HG03378 (cell line): ENCODE data around the gene CRY2.

ENCODE experiments used
- ATAC-seq: cut with Tn5 transposase; IDR thresholded peaks from one replicate; pipeline ENCODE4 v1.9.1; 2021; ENCODE audit warnings: mild to moderate bottlenecking, moderate library complexity; ENCODE audit not compliant: unreplicated experiment

The CRY2 gene

DNA sequence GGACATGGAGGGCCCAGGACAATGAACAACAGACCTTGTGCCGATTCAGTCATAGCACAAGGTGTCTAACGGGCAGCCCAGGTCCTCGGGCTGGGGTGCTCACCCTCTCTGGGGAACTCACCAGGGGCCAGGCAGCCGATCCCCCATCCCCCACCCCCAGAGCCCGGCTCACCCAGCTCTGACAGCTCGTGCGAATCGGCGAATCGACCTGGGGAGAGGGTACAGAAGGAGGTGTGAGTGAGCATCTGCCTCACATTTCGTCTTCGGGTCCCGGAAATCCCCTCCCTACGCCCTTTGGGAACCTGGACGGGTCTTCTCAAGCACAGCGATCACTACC is 70.0 kb downstream of the CRY2 start:
- ATAC-seq: no peak

DNA sequence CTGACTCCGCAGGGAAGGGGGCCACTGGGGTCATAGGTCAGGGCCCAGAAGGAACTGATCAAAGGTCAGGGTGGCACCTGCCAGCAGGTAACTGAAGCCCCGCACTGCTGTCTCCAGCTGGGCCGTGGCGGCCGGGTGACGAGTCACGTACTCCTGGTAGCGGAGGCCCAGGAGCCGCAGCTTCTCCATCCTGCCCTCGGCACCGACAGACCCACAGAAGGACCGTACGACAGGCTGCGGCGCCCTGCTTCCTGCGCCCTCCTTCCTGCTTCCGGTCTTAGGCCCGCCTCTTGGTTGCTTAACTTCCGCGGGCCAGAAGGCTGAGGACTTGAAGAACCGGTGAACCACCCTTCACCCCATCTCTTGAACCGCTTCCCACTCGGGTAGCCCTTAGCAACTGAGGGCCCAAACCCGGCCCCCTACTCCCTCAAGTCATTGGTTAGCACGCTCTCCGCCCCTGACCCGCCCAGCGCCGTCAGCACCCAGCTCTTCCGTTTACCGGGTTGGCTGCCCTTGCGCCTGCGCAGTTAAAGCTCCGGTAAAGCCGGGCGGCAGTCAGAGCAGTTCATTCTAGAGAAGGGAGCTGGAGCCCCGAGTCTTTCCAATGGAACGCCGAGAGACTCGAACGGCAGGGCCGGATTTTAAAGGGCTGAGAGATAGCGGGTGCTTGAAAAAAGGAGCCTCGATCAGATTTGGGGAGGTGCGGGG is 70.5 kb downstream of the CRY2 start, which contains the start of gene PEX16:
Gene PEX16, minus strand, starts transcription at position 255 of the 708 bp plus-strand sequence. Its CDS starts 66 bp downstream, at position 189.
- ATAC-seq: peak; percentile 81

DNA sequence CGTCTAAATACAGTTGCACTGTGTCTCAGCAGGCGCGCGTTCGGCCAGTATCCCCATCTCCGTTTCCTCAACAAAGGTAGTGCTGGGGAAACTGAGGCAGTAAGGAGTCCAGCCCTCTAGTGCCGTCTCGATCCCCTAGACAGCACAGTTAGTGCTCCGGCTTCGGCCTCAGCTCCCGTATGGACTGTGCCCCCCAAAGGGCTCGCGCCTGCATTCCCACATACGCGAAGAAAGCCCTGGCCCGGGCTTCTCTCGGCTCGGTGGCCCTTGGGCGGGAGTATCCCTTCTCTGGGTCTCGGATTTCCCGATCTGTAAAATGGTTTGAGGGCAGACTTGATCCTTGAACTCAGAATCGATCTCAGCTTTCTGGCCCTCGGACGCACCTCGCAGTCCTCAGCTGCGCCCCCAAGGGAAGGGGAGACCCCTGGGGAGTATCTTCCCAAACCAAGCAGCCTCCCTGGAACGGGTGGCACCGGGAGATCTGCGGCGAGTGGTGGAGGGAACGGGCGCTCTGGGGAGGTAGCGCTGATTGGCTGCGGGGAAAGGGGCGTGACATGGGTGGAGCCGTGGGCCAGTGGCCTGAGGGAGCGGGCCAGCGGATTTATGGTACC is 71.2 kb downstream of the CRY2 start:
- no peak for ATAC-seq

DNA sequence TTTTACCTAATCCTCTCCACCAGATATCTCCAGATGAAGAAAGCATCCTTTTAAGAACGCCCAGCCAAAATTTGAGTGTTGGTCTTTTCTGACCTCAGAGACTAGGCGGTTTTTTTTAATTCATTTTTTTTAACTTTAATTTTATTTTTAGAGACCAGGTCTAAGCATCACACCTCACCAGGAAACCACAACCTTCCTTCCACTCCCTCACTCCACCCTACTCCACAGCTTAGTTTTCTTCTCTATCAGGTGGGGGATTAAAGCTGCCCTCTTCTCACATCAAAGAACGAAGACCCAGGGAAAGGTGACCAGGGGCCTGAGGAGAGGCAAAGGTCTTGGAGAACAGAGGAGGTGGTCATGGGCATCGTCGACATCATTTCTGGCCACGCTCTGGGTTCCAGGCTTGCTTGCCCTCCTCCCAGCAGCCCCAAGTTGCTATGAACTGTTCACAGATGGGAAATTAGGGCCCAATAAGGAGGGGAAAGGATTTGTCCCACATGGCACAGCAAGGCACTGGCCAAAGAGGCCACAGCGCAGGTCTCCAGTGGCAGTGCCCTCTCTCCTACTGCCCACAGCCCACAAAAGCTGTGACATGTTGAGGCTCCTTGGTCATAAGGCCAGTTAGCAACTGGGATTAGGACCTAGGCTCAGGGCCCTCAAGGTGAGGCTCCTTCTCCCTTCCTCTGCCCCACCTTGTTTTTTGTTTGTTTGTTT is 71.8 kb downstream of the CRY2 start:
- no peak for ATAC-seq

DNA sequence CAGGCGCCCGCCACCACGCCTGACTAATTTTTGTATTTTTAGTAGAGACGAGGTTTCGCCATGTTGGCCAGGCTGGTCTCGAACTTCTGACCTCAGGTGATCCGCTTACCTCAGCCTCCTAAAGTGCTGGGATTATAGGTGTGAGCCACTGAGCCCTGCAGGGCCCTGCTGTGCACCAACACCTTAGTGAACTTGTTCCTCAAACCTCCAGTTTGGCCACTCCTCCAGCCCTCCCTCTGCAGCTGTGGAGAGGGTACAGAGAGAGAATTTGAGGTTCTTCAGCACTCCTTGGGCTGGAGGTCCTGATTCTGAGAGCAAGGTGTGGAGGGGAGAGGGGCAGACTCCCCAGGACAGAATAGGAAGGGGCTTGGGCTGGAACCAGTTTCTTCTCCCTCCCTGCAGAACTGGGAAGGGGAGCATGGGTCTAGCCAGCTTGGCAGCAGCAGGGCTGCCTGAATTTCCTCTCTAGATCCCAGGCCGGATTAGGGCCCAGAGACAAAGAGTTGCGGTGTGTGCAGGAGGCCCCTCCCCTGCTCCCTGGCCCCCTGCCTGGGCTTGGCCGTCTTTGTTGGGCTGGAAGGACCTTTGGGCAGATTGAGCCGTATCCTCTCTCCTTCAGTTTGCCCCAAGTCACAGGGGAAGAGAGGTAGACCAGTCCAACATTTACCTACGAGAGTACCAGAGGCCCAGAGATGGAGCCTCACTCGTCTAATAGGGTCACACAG is 72.7 kb downstream of the CRY2 start:
- no peak for ATAC-seq

DNA sequence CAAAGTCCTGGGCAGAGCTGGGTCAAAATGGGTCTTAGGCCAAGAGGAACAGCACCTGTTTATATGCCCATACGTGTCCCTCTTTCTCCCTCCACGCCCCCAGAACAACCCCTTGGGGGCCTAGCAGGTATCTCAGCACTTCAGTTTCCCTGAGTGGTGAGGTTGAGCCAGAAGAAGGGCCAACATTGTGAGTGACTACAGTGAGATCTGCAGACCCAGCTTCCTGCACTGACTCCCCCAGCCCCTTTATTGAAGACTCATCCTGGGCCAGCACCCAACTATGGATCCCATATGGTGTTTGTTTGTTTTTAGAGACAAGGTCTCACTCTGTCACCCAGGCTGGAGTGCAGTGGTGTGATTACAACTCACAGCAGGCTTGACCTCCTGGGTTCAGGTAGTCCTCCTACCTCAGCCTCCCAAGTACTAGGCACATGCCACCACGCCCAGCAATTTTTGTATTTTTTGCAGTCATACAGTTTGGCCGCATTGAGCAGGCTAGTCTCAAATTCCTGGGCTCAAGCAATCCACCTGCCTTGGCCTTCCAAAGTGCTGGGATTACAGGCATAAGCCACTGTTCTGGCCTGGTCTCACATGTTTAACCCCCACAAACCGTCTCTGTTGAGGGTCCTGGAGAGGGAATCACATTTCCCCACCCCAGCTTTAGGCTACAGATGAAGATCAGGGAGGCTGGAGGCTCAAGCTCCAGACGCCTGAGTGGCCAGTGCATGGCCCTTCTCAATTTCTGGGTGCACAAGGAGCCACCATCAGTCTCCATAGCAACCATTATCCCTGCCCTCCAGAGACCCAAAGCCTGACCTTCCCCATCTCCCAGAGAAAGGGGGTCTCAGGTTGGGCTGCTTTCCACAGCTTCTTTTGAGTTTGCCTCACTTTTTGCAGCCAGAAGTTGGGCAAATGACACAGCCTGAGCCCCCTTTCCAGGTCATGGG is 73.5 kb downstream of the CRY2 start:
- ATAC-seq: no peak

DNA sequence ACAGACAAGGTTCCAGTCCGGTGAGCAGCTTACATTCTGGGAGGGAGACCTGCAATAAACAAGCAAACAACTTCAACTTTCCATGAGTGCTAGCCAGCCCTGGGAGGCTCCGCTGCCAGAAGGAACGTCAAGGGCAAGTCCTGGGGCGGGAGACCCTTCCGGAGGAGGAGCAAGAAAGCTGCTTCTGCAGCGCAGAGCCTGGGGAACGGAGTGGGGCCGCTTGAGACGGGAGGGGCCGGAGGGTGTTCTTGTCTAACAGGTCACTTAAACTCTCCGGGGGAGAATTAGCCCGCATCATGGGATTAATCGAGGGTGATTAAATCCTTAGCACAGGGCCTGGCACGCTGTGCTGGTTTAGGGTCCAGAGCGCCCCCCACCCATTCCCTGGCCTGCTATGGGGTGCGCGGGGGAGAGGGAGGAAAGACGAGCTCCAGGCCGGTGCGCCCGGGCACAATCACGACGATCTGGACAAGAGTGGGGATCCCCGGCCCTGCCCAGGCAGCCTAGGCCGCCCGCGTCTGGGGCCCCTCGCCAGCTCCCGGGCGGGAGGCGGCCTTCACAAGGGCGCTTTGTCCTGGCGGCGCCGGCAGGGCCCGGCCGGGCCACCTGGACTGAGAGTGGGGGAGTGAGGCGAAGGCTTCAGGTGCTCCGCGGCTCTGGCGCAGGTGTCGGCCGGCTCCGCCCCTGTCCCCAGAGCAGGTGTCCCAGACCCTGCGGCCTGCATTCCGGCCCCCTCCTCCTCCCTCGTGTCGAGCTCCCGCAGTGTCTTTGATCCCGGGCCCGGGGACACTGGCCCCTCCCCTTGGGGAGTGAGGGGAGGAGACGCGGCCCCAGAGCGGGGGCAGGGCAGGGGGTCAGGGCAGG is 74.5 kb downstream of the CRY2 start:
- no peak for ATAC-seq

DNA sequence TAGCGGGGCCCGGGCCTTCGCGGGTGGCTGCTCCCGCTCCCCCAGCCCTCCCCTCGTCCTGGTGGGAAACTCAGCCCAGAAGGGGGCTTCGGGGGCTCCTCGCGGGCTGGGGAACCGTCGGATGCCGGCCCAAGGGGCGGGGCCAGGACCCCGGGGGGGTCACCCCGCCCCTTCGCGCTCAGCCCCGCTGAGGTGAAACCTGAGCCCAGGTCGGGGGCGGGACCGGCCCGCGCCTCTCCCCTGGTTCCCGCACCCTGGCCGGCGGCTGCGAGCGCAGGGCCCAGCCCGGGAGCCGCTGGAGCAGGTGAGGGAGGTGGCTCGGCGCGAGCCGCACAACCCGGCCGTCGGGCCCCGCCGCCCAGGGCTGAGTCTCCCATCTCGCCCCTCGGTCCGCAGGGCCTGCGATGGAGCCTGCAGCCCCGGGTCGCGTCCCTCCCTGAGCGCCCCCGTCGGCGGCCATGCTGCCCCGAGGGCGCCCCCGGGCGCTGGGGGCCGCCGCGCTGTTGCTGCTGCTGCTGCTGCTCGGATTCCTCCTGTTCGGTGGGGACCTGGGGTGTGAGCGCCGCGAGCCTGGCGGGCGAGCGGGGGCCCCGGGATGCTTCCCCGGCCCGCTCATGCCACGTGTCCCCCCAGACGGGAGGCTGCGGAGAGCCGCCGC is 75.3 kb downstream of the CRY2 start, which contains the start of gene LARGE2:
Gene LARGE2, plus strand, starts transcription at position 232 of the 658 bp plus-strand sequence. Its CDS starts 227 bp downstream, at position 459.
- no peak for ATAC-seq

DNA sequence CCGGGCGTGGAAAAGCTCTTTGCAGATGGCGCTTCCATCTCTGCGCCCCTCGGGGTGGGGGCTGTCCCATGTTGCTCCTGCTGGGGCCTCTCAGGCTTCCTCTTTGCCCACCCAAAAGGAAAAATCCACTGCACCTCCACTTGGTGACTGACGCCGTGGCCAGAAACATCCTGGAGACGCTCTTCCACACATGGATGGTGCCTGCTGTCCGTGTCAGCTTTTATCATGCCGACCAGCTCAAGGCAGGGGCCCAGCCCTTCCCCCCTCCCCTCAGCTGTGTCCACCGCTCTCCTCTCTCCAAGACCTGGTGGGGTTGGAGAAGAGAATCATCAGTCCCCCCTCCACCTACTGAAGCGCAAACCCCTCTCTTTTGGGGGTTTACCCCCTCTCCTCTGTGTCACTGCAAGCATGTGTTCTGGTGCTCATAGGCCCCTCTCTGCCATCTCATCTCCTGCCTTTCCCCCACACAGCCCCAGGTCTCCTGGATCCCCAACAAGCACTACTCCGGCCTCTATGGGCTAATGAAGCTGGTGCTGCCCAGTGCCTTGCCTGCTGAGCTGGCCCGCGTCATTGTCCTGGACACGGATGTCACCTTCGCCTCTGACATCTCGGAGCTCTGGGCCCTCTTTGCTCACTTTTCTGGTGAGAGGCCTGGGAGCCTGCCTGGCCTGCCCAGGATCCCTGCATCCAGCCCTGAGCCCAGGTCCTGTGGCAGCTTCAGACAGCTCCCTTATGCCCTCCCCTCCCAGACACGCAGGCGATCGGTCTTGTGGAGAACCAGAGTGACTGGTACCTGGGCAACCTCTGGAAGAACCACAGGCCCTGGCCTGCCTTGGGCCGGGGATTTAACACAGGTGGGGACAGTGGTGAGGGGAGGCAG is 77.0 kb downstream of the CRY2 start:
- no peak for ATAC-seq

DNA sequence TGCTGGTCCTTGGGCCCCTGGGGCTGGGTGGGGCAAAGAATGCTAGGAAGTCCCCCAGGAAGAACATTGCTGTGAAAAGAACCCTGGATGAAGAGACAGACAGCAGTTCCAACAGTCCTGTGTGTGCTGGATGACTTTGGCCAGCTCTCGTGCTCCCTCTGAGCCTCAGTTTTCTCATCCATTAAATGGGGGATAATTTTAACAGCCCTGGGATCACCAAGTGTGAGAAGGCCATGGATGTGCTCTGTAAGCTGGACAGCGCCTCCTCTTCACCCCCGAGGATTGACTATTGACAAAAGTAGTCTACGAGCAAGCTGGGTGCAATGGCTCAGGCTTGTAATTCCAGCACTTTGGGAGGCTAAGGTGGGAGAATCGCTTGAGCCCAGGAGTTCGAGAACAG is 77.7 kb downstream of the CRY2 start:
- ATAC-seq: no peak

DNA sequence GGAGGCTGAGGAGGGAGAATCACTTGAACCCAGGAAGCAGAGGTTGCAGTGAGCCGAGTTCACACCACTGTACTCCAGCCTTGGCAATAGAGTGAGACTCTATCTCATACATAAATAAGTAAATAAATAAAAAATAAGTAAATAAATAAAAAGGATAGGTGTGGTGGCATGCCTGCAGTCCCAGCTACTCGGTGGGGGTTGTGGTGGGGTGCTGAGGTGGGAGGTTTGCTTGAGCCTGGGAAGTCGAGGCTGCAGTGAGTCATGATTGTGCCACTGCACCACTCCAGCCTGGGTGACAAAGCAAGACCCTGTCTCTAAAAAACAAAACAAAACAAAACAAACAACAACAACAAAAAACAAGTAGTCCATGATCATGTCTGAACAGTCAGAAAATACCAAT is 78.3 kb downstream of the CRY2 start:
- no peak for ATAC-seq

DNA sequence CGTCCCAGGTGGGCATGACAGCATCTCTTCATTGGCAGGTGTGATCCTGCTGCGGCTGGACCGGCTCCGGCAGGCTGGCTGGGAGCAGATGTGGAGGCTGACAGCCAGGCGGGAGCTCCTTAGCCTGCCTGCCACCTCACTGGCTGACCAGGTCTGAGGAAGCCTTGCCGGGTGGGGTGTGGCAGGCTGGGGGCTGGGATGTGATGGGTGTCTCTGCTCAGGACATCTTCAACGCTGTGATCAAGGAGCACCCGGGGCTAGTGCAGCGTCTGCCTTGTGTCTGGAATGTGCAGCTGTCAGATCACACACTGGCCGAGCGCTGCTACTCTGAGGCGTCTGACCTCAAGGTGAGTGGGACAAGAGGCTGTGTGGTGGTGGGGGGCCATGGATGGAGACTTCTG is 78.7 kb downstream of the CRY2 start:
- ATAC-seq: no peak

DNA sequence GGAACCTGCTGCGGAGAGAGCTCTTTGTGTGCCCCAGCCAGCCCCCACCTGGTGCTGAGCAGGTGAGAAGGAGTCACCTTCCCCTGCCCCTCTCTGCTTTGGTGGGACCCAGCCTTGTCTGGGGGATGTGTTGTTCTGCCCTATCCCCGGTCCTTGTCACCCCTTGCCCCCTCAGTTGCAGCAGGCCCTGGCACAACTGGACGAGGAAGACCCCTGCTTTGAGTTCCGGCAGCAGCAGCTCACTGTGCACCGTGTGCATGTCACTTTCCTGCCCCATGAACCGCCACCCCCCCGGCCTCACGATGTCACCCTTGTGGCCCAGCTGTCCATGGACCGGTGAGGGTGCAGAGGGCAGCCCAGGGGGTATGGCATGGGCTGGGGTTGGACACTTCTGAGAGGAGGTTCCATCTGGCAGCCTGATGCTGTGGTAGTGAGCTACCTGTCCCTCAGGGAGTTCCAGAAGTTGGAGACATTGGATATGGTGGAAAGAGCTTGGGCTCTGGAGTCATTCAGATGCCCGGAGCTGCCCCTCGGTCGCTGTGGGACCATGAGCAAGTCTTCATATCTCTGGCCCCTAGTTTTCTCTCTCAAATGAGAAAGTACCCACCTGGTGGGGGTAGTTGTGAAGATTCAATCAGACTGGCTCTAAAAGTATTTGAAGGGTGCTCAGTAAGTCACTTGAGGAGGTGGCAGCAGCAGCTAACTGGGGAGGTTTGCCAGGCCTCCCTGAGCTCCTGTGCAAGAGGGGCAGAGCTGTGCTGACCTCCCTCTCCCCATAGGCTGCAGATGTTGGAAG is 79.5 kb downstream of the CRY2 start:
- no peak for ATAC-seq

DNA sequence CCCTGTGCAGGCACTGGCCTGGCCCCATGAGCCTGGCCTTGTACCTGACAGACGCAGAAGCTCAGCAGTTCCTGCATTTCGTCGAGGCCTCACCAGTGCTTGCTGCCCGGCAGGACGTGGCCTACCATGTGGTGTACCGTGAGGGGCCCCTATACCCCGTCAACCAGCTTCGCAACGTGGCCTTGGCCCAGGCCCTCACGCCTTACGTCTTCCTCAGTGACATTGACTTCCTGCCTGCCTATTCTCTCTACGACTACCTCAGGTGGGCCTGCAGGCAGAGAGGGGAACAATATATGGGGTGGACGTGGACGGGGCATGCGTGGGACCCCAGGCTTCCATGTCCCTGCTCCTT is 80.0 kb downstream of the CRY2 start:
- no peak for ATAC-seq

DNA sequence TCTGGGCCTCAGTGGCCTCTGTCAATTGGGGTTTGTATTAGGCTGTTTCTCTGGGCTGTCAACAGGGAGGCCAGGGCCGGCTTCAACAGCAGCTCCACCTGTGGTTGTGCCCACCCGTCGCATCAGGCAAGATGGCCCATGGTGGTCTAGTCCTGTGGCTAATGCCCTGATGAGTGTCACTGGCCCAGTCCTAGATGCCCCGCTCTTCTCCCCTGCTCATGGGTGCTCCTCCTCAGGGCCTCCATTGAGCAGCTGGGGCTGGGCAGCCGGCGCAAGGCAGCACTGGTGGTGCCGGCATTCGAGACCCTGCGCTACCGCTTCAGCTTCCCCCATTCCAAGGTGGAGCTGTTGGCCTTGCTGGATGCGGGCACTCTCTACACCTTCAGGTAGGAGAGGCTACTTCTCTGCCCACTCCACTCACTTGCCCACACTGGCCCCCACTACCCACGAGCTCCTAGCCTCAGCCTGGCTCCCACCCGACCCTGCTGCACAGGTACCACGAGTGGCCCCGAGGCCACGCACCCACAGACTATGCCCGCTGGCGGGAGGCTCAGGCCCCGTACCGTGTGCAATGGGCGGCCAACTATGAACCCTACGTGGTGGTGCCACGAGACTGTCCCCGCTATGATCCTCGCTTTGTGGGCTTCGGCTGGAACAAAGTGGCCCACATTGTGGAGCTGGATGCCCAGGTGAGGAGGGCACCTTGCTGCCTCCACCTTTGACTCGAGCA is 80.6 kb downstream of the CRY2 start:
- ATAC-seq: no peak

DNA sequence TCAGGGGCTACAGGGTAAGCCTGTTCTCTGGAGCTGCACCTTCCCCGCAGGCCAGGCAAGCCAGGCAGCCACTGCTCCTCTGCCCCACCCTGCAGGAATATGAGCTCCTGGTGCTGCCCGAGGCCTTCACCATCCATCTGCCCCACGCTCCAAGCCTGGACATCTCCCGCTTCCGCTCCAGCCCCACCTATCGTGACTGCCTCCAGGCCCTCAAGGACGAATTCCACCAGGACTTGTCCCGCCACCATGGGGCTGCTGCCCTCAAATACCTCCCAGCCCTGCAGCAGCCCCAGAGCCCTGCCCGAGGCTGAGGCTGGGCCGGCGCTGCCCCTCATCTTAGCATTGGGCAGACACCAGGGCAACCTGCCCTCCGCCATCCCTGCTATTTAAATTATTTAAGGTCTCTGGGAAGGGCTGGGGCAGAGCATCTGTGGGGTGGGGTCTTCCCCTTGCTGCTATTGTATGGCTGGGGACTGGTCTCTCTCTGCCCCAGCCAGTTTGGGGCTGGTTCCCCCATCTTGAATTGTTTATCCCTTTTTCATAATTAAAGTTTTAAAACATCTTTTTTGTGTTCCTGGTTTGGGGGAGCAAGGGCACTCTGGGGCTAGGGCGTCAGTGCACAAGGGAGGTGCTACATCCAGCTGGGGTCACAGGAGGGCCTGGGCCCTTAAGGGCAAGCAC is 81.4 kb downstream of the CRY2 start:
- no peak for ATAC-seq
